ENCODE data around the gene RUFY3. TPM values are rescaled to one million over a fixed set of nuclear protein-coding genes. Genes with fewer than 3 reads are reported as not detected.
A peak's percentile ranks its signal among the peaks of the same experiment; 100 is the strongest.

Gene RUFY3
- total RNA-seq, 1 donor from 2014 or later = 74.9 TPM

GRCh38 chr4:70714079-70714887 lies 7.5 kb upstream of the RUFY3 start:
- no peak for TF ChIP-seq CTCF (conservative IDR thresholded peaks at IDR 0.05)

GRCh38 chr4:70715097-70715496 lies 6.7 kb upstream of the RUFY3 start:
- peaks cover 9% of the 10 kb centered on the region for H3K36me3 Mint-ChIP-seq
- DNase-seq (ENCODE audit: extremely low spot score, unreplicated experiment) = no peak
- peaks cover 26% of the 10 kb centered on the region for H3K4me1 Mint-ChIP-seq (ENCODE audit: unreplicated experiment)
- H3K4me3 Mint-ChIP-seq = no peak overlapping the region
- H3K27ac Mint-ChIP-seq = no peak overlapping the region
- no peaks in the 10 kb centered on the region for H3K9me3 Mint-ChIP-seq
- H3K27me3 Mint-ChIP-seq = no peaks in the 10 kb centered on the region
- TF ChIP-seq CTCF (conservative IDR thresholded peaks at IDR 0.05) = no peak

More at GRCh38 chr4:70714079-70714887, 7.5 kb upstream of the RUFY3 start:
- peaks cover 9% of the 10 kb centered on the region for H3K36me3 Mint-ChIP-seq
- no peaks in the 10 kb centered on the region for H3K27me3 Mint-ChIP-seq
- H3K4me1 Mint-ChIP-seq (ENCODE audit: unreplicated experiment) = peaks cover 34% of the 10 kb centered on the region
- H3K4me3 Mint-ChIP-seq = no peak overlapping the region
- DNase-seq (ENCODE audit: extremely low spot score, unreplicated experiment) = no peak
- H3K27ac Mint-ChIP-seq = peak overlapping the region; percentile 3
- no peaks in the 10 kb centered on the region for H3K9me3 Mint-ChIP-seq

- DNase-seq (ENCODE audit: extremely low spot score, unreplicated experiment) = no peak
- Mint-ChIP-seq H3K27ac (peak overlapping the region; percentile 83), H3K9me3 (no peaks in the 10 kb centered on the region), H3K27me3 (no peaks in the 10 kb centered on the region), H3K4me3 (peak overlapping the region; percentile 54), H3K4me1 (ENCODE audit: unreplicated experiment) (peaks cover 27% of the 10 kb centered on the region), H3K36me3 (peaks cover 4% of the 10 kb centered on the region)
- no peak for TF ChIP-seq CTCF (conservative IDR thresholded peaks at IDR 0.05)
These were observed 2.8 kb upstream of the RUFY3 start for GRCh38 chr4:70718811-70719604.

- DNase-seq (ENCODE audit: extremely low spot score, unreplicated experiment) = no peak
- Mint-ChIP-seq H3K4me3 (peak overlapping the region; percentile 88), H3K9me3 (no peaks in the 10 kb centered on the region), H3K27me3 (no peaks in the 10 kb centered on the region), H3K27ac (peak overlapping the region; percentile 85), H3K36me3 (peaks cover 7% of the 10 kb centered on the region), H3K4me1 (ENCODE audit: unreplicated experiment) (peaks cover 28% of the 10 kb centered on the region)
- no peak for TF ChIP-seq CTCF (conservative IDR thresholded peaks at IDR 0.05)
These were observed 531 bp downstream of the RUFY3 start for GRCh38 chr4:70722199-70722791.

GRCh38 chr4:70724463-70724862 lies 2.7 kb downstream of the RUFY3 start:
- Mint-ChIP-seq H3K4me3 (no peak overlapping the region), H3K36me3 (peaks cover 9% of the 10 kb centered on the region), H3K4me1 (ENCODE audit: unreplicated experiment) (peaks cover 24% of the 10 kb centered on the region), H3K27me3 (no peaks in the 10 kb centered on the region), H3K9me3 (no peaks in the 10 kb centered on the region), H3K27ac (no peak overlapping the region)
- TF ChIP-seq CTCF (conservative IDR thresholded peaks at IDR 0.05) = no peak
- DNase-seq (ENCODE audit: extremely low spot score, unreplicated experiment) = no peak

Measured in type B pancreatic cell (in vitro differentiated cells).